ENCODE results near the gene MTFR1L. TPM values are rescaled to one million over a fixed set of nuclear protein-coding genes. Genes with fewer than 3 reads are reported as not detected.

Gene MTFR1L
- total RNA-seq, 1 donor from 2014 or later: 77.1 TPM

DNA sequence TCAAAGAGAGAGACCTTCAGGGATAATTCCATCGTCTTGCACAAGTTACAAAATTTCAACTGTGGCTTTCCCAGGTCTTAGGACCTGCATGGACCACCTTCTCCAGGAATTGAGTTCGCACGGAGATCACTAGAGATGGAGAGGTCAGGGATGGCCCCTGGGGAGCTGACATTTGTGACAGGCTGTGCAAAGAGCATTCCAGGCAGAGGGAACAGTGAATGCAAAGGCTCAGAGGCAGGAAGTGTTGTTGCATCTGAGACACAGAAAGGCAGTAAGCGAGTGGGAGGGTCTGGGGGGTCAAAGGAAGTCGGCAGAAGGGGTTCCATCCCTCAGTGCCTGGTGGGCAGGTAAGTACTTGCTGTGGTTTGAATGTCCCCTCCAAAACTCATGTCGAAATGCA is 29.3 kb upstream of the MTFR1L start:
- DNase-seq (ENCODE audit: low spot score): no peak

DNA sequence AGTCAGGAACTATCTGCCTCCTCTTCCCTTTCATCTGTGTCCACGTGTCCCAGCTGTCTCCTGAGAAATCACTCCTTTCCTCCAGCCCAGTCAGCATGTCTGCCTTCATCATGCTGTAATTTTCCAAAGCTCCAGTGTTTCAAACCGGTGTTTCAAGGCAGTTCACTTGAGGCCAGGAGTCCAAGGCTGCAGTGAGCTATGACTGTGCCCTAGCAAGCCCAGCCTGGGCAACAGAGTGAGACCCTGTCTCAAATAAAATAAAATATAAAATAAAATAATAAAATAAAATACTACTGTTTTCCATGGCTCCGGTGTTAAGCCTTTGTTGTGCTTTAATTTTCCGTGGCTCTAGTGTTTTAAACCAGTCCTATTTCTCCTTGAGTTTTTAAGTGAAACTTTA is 27.6 kb upstream of the MTFR1L start:
- no peak for DNase-seq (ENCODE audit: low spot score)

DNA sequence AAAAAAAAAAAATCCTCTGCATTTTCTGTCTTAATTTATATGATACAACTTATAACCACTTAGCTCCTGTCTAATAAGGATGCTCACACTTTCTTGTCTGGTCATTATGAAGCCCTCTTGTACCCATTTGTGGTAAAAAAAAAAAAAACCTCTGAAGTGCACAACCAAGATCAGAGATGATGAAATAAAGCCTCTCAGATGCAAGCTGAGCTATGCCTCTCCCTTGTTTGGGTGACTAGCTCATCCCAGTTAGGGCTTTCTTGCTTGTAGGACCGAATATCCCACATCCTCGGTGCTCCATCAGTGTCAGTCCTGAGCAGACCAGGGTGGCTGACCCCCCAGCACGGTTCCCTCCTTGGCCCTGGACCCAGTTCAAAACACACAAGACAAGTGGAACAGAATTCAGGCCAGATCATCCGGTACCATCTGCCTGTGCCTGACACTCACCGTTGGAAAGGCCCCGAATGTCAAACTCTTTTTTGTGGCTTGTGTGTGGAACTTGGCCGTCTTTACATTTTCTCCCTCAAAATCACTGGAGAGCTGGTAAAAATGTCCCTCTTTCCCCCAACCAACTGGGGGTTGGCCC is 26.1 kb upstream of the MTFR1L start:
- DNase-seq (ENCODE audit: low spot score): no peak

DNA sequence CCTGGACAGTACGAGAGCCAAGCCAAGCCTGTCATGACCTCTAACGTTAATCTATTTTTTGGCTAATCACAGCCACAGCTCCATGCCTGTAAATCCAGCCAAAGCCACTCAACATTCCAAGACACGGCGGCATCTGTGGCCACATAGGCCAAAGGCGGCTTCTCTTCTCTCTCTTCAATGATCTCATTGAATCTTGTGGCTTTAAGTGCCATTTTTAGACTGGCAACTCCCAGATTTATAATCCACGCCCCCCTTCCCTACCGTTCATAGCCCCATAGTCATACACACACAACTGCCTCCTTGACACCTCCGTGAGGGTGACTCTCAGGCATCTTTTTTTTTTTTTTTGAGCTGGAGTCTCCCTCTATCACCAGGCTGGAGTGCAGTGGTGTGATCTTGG is 25.4 kb upstream of the MTFR1L start:
- no peak for DNase-seq (ENCODE audit: low spot score)

DNA sequence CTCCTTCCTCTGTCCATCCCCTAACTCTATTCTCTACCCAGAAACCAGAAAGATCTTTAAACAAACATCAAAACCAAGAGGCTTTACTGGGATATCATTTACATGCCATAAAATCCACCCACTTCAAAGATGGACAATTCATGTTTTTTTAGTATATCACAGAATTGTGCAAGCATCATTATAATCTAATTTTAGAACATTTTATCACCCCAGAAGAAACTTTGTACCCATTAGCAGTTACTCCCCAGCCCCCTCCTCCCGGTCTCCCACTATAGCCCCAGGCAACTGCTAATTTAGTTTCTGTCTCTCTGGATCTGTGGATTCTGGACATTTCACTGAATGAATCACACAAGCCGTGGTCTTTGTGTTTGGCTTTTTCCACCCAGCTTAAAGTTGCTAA is 24.5 kb upstream of the MTFR1L start:
- no peak for DNase-seq (ENCODE audit: low spot score)

DNA sequence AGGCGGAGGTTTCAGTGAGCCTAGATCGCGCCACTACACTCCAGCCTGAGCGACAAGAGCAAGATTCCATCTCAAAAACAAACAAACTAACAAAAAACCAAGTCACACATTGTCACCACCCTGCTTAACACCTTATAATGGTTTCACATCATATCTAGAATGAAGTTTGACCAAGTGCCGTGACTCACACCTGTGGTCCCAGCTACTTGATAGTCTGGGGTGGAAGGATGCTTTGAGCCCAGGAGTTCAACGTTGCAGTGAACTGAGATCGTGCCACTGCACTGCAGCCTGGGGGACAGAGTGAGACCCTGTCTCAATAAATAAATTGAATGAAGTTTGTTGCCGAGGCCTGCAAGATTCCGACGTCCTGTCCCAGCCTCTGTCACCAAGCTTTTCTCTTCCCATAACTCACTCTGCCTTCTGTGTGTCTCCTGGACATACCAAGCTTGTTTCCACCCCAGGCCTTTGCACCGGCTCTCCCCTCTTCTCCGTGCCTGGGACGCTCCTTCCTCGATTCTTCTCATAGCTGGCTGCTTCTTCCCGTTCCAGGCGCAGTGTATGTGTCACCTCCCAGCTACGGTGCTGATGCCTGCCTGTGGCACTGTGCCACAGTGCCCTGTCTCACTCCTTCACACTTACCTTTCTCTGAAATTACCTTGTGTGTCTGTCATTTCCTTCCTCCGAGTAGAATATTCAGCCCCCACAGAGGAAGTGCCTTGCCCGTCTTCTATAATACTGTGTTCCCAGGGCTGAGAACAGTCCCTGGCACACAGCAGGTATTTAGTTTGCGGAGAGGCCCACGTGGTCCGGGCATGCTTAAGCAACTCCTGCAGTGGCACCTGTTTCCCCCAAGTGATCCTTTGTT is 23.6 kb upstream of the MTFR1L start:
- DNase-seq (ENCODE audit: low spot score): no peak

DNA sequence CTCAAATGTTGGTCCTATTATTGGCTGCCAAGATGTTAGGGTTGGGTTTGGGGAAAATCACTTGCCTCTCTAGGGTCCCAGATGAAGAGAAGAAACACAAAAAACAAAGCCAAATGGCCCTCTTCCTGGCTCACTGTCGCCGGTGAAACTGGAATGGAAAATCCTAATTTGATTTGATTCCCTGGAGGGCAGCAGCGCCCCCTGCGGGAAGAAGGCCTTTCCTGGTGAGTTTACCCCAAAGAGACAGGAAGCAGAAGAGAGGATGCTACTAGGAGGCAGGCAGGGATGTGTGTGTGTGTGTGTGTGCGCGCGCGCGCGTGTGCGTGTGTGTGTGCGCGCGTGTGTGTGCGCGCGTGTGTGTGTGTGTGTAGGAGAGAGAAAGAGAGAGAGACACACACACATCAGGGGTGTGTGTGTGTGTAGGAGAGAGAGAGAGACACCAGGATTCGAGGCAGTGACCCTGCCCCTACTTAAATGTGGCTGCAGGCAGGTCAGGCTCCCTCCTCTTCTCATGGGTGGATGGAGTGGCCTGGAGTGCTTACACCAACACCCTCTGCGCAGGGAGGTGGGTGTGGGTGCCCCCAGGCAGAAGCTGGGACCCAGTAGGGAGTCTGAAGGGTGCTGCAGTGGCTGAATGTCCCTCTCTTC is 22.8 kb upstream of the MTFR1L start:
- DNase-seq (ENCODE audit: low spot score): peak; percentile 87

DNA sequence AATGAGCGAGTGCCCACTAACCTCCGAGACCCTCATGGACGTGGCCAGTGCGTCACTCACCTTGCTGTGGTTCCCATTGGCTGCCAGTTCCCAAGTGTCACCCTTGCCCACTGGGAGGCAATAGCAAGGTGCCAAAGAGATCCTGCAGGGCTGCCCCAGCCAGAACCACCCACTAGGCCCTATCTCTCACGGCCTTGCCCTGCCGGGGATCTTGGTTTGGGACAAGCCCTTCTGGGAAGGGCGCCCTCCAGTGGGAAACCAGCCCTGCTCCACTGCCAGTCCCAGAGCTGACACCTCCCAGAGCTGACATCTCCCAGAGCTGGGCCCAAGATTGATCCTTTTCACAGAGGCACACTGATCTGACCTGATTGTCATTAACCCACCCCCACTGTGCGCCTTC is 21.8 kb upstream of the MTFR1L start:
- no peak for DNase-seq (ENCODE audit: low spot score)

DNA sequence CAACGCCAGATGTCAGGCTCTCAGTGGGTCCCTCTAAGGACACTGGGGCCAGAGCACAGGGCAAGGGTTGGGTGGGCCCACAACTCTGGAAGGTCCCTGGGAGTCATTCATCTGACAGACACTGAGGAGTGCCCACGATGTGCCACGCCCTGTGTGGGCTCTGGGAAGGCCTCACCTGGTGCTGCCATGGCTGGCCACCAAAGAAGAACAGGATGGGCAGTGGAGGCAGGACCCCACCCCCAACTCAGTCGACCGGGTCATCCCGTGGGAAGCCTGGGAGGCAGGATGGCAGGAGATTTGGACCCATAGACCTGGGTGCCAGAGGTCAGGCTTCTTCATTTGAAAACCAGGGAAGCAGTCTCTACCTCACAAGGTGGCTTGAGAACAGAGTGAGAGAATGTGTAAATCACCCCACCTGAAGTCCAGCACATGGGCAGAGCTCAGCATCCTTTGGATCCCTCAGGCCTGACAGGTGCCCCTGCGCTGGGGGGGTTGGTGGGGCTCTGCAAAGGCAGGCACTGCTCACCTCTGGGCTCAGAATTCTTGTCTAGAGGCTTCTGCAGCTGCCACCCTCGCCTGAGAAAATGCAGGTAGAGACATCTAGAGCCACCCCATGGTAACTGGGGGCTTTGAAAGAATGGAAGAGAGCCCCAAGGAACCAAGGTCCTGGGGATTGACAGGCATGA is 20.9 kb upstream of the MTFR1L start:
- no peak for DNase-seq (ENCODE audit: low spot score)

DNA sequence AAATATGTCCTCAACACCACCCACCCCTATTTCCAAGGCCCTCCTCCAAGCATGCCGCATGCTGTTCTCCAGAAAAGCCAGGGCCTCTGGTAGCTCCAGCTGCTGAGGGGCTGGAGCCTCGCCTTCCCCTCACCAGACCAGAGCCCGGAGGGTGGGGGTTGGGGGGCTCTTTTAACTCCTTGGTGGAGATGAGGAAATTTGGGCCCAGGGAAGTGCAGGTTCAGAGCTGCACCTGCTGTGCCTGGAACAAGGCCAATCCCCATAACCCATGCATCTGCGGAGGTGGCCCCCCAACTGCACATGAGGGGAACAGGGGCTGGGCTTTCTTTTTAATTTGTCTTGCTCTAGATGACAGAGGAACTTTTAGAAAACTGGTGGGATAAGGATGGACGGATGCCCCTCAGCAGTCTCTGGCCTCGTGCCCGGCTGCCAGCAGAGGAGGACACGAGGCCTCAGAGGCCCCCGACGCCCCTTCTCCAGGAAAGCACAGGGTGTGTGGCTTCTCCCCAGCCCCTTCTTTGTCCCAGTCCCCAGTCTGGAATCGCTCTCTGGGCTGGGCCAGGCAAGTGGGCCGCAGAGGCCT is 20.3 kb upstream of the MTFR1L start:
- DNase-seq (ENCODE audit: low spot score): no peak

DNA sequence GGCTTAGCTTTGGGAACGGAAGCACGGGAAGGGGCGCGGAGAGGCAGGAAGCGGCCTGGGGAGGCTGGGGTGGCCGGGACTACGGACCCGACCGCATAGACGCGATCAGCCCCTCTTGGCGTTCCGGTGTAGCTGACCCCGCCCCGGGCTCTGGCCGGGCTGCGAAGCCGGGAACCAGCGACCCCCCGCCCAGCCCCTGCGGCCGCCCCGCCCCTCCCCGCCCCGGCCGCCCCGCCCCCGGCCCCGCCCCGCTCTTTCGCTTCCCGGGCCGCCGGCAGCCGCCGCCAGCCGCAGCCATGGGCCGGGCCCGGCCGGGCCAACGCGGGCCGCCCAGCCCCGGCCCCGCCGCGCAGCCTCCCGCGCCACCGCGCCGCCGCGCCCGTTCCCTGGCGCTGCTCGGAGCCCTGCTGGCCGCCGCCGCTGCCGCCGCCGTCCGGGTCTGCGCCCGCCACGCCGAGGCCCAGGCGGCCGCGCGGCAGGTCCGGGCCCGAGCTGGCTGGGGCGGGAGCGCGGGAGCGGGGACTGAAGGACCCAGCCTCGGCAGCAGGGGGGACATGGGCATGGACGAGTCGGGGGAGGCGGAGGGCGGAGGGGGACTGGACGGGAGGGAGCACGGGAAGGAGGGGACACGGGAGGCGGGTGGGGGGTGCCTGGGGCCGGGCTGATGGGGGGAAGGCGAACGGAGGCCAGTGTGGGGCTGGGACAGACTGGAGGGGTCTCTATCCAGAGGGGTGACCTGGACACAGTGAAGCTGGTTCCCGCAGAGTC is 19.6 kb upstream of the MTFR1L start, which contains the start of gene SELENON:
Gene SELENON, plus strand, starts transcription at position 259 of the 768 bp plus-strand sequence. Its CDS starts 38 bp downstream, at position 297.
- DNase-seq (ENCODE audit: low spot score): no peak

DNA sequence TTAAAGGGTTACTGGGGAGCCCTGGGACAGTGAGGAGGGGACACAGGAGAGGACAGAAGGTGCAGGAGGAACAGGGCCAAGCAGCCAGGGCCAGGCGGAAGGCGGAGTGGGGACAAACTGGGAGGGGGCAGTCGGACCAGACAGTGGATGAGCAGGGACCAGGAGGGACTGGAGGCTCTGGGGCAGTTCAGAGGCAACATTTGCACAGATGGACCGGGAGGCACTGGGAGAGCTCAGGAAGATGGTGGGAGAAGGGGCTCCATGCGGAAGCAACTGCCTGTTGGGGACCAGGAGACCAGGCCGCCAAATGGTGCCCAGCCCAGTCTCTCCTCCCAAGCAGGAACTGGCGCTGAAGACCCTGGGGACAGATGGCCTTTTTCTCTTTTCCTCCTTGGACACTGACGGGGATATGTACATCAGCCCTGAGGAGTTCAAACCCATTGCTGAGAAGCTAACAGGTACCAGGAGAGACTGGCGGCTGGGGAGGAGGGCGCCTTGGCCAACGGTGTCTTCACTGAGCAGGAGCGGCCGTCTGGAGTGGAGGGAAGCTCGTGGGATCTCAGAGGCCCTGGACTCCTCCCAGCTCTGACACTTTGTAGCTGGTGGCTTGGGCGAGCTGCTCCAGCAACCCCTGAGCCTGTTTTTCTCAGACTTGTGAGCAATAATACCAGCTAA is 18.9 kb upstream of the MTFR1L start:
- DNase-seq (ENCODE audit: low spot score): no peak

DNA sequence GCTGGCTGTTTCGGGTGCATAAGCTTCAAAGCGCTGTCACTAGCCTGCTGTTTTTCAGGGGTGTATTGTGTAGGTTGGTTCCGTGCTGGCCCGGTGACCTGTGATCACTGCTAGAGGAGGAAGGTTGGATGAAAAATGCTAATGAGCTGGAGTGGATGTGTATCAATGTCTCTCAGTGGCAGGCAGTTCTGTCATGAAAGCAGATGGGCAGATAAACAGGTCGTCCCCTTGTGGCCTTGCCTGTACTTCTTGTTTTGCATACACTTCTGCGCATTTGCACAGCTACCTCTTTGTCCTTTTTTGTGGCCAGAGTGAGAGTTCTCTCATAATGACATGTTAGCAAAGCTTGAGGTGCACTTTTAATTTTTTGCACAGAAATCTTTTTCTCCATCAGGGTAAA is 16.8 kb upstream of the MTFR1L start:
- no peak for DNase-seq (ENCODE audit: low spot score)

DNA sequence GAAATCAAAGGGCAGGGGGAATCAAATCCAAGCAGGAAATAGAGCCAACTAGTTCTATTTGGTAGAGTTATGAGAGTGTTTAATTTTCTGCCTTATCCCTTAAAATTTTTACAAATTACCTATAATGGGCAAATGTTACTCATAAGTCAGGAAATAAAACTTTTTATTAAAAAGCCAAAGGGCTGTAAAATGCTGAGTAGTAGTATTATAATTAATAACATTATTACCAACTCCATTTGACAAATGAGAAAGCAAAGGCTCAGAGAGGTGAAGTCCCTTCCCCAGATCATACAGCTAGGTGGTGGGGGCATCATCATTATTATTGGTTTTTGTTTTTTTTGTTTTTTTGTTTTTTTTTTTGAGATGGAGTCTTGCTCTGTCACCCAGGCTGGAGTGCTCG is 16.4 kb upstream of the MTFR1L start:
- no peak for DNase-seq (ENCODE audit: low spot score)

DNA sequence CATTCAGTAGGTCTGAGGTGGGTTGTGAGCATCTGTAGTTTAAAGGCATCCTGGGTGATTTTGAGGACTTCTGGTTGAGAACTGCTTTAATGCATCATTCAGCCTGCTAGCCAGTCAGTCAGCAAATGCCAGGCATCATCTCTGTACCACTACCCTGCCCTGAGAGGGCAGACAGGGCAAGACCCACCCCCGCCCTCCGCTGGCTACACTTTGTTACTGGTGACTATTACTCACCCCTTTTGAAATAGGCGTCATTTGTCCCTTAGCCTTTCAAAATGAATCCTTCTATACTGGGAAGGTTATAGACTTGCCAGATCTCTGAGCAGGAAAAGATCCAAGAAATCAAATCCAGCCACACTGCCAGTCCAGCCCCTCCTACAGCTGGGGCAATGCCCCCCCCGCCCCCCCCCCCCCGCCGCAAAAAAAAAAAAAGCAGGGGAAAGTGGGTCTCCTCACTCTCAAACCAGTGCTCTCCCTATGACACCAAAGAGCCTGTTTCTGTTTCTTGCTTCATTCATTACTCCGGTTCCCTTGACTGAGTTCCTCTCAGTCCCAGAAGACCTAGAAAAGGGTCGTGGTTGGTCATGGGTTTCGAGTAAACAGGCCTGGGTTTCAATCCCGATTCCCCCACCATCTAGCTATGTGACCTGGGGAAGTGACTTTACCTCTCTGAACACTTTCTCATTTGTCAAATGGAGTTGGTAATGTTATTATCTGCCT is 15.3 kb upstream of the MTFR1L start:
- DNase-seq (ENCODE audit: low spot score): no peak

DNA sequence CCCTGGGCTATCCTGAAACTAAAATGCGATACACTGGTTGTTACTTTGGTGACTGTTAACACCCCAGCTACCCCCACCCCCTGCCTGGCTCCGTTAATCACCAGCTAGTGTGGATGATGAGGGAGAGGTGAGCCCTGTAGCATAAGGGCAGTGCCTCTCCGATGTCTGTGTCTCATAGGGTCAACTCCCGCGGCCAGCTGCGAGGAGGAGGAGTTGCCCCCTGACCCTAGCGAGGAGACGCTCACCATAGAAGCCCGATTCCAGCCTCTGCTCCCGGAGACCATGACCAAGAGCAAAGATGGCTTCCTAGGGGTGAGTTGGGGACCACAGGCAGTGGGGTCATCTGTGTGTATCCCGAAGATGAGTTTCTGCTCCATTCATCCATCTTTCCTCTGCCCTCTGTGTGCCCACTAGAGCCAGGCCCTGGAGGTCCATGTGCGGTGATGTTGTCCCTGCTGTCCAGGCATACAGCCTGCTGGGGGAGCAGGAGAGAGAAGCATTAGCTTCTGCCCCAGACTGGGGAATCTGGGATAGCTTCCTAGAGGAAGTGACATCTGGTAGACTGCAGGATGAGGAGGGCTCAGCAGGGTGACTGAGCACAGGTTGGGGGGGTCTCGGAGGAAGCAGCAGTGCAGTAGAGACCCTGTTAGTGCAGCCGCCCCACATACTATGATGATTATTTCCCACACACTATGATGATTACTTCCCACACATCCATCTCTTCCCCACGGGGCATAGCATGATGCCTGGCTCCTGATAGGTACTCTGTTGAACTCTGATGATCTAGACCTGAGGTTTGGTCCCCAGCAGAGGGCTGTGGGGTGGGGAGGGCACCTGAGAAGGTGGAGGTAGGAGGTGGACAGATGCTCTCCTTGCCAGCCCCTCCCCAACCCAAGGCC is 14.5 kb upstream of the MTFR1L start:
- no peak for DNase-seq (ENCODE audit: low spot score)

DNA sequence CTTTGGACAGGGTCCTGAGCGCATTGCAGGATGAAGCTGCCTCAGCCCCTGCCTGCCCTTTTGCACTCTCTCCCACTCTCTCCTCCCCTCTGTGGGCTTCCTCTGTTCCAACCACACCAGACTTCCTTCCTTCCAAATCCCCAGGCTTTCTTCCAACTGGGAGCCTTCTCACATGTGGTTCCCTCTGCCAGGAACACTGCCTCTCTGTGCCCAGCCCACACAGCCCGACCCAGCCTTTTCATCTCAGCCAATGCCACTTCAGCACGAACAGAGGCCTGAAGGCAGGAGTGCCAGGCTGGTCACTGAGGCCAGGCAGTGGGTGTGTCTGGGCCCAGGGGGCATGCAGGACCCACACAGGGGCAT is 13.9 kb upstream of the MTFR1L start:
- DNase-seq (ENCODE audit: low spot score): no peak

DNA sequence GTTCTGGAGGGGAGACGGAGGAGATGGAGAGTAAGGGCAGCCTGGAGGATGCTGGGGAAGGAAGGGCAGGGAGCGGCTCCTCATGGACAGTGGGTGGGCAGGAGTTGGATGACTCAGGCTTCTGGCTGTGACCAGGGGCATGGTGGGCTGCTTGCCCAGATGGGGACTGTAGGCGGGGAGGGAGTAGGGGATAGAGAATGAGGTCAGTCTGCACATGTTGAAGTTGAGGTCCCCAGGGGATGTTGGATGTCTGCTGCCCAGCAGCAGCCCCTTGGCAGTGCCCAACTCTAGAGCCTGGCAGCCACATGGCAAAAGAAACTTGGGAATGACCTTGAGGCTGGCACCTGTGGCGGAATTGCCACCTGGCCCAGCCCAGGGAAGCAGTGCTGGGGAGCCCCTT is 13.3 kb upstream of the MTFR1L start:
- DNase-seq (ENCODE audit: low spot score): no peak

Data from mucosa of gallbladder (tissue), 1 donor.